CD4-positive, alpha-beta T cell treated with Interferon alpha-2 for 1 hour (primary cell): ENCODE results near the gene CCDC187.

ENCODE experiments used
- DNase-seq, 2 donors: peaks; one replicate each; pipeline ENCODE4 v3.0.0-alpha.2; 2020 to 2022

Gene CCDC187

GRCh38 chr9:136203408-136204144, 100.3 kb downstream of the CCDC187 start:
- no peak for DNase-seq

- DNase-seq, result no peak
Measured at GRCh38 chr9:136202454-136203407, 101.2 kb downstream of the CCDC187 start.

- DNase-seq, result no peak
Measured at GRCh38 chr9:136201609-136202453, 102.1 kb downstream of the CCDC187 start.

GRCh38 chr9:136201174-136201573, 102.7 kb downstream of the CCDC187 start:
- DNase-seq, result no peak

- no peak for DNase-seq
Measured at GRCh38 chr9:136200424-136200823, 103.5 kb downstream of the CCDC187 start.
